HepG2 (cell line): ENCODE results near the gene VDR. TPM values are rescaled to one million over a fixed set of nuclear protein-coding genes. Genes with fewer than 3 reads are reported as not detected.

Experiments used
- ATAC-seq: fragments of 200-7000 bp; cut with Tn5 transposase; 3 replicates; pipeline ENCODE4 v1.9.1; 2020; ENCODE audit warnings: mild to moderate bottlenecking, moderate library complexity
- BruUV-seq: library from RNA; stranded (reverse); fragments of 400-500 nt; replicated peaks from 2 replicates; lab custom pipeline; 2021; lab: Mats Ljungman, UMichigan
- CTCF ChIA-PET: fragments of 300-600 bp; formaldehyde crosslinking; extraction: SDS; loops from one replicate; lab custom pipeline; 2021; ENCODE audit warnings: low total read pairs, inconsistent platforms, low intra/inter-chr PET ratio; lab: Yijun Ruan, JAX
- POLR2A ChIA-PET: fragments of 350-600 bp; sonication (Branson Sonifier 250); formaldehyde crosslinking; loops from one replicate; lab custom pipeline; 2020; ENCODE audit warnings: antibody characterized with exemption, inconsistent platforms; lab: Yijun Ruan, JAX
- DNase-seq: peaks from one replicate; pipeline ENCODE4 v3.0.0-alpha.2; 2015; ENCODE audit warnings: low spot score
- FAIRE-seq: peaks from 3 replicates; lab custom pipeline; 2011; peaks lifted over from hg19 to GRCh38; lab: Jason Lieb, UNC
- H2AFZ ChIP-seq: one replicate; pipeline ENCODE4 v1.6.1; 2011; ENCODE audit warnings: low read length, inconsistent platforms
- H3K27ac ChIP-seq: fragments of 300-600 bp; 3 replicates; pipeline ENCODE4 v1.8.0; 2011; ENCODE audit warnings: mixed run types, mild to moderate bottlenecking, mixed read lengths, low read length, inconsistent platforms; ENCODE audit not compliant: insufficient read depth; ENCODE audit errors: extremely low read length
- H3K27me3 ChIP-seq, 2 experiments: fragments of 200-600 bp in 1 of 2; 2 replicates in 1 of 2; 3 replicates in 1 of 2; pipeline versions ENCODE4 v1.6.0 to v1.8.0; 2011; ENCODE audit warnings: low read length in 2 of 2, mild to moderate bottlenecking in 2 of 2, moderate library complexity in 2 of 2, inconsistent platforms in 1 of 2; ENCODE audit not compliant: insufficient read depth in 2 of 2, control insufficient read depth in 1 of 2
- H3K36me3 ChIP-seq, 2 experiments: fragments of 200-600 bp in 1 of 2; replicated peaks in 1 of 2; 2 replicates in 1 of 2; 3 replicates in 1 of 2; pipeline versions ENCODE4 v1.5.1 to v1.8.0; 2011; ENCODE audit warnings: low read length in 2 of 2, inconsistent platforms in 1 of 2; ENCODE audit not compliant: insufficient read depth in 2 of 2, control insufficient read depth in 1 of 2
- H3K4me1 ChIP-seq: 2 replicates; pipeline ENCODE4 v1.5.1; 2012; ENCODE audit warnings: low read length, inconsistent platforms; ENCODE audit not compliant: insufficient read depth
- H3K4me2 ChIP-seq: 2 replicates; pipeline ENCODE4 v1.6.0; 2011; ENCODE audit warnings: low read depth, low read length, inconsistent platforms
- H3K4me3 ChIP-seq, 3 experiments: fragments of 200-600 bp in 1 of 3; sonication (generic), shearing (Covaris generic) in 1 of 3; replicated peaks in 1 of 3; 2 replicates each; pipeline ENCODE4 v1.5.1; 2011 to 2016; ENCODE audit warnings: low read length in 3 of 3, inconsistent platforms in 2 of 3, low read depth in 2 of 3, mild to moderate bottlenecking in 2 of 3, control low read depth in 1 of 3, mixed read lengths in 1 of 3; ENCODE audit not compliant: insufficient read depth in 1 of 3
- H3K79me2 ChIP-seq: one replicate; pipeline ENCODE4 v1.6.1; 2011; ENCODE audit warnings: low read length, inconsistent platforms; ENCODE audit not compliant: insufficient read depth
- H3K9ac ChIP-seq: 2 replicates; pipeline ENCODE4 v1.6.0; 2011; ENCODE audit warnings: mild to moderate bottlenecking, low read depth, low read length, inconsistent platforms; ENCODE audit not compliant: insufficient read depth
- H3K9me3 ChIP-seq: 2 replicates; pipeline ENCODE4 v1.5.1; 2012; ENCODE audit warnings: mild to moderate bottlenecking, low read length
- H4K20me1 ChIP-seq: 2 replicates; pipeline ENCODE4 v1.6.0; 2011; ENCODE audit warnings: inconsistent platforms, mild to moderate bottlenecking, low read length, moderate library complexity; ENCODE audit not compliant: insufficient read depth
- CCAR2 ChIP-seq: fragments of 200-400 bp; formaldehyde crosslinking; optimal IDR thresholded peaks from 2 replicates; pipeline ENCODE3; 2018; ENCODE audit warnings: low read depth, mild to moderate bottlenecking, low read length, moderate library complexity
- CHD2 ChIP-seq: IDR thresholded peaks from 2 replicates; pipeline ENCODE4 v1.6.1; 2011; ENCODE audit warnings: low read depth, low read length, improper control_type of control experiment
- GATAD2A ChIP-seq: IDR thresholded peaks from 2 replicates; pipeline ENCODE4 v1.6.1; 2016
- KDM3A ChIP-seq: IDR thresholded peaks from 2 replicates; pipeline ENCODE4 v1.6.1; 2018; ENCODE audit warnings: low read depth, missing compliant biosample characterization
- TBP ChIP-seq: sonication (generic); formaldehyde crosslinking; IDR thresholded peaks from 2 replicates; pipeline ENCODE4 v1.5.0; 2020; ENCODE audit warnings: missing genetic modification reagents
- in situ Hi-C: cut with HindIII; loops from 2 replicates; pipeline ENCODE4 v1.10.0; 2017; ENCODE audit warnings: low pct_unique_long_range_greater_than_20kb; ENCODE audit not compliant: extremely low pct_ligation_motif_present
- intact Hi-C: fragments of 100-400 bp; cut with micrococcal nuclease; formaldehyde crosslinking; loops from one replicate; pipeline ENCODE4 v1.10.0; 2022; ENCODE audit not compliant: unreplicated experiment
- polyA plus RNA-seq, 8 experiments: library from polyadenylated mRNA; depleted of rRNA in 3 of 8; stranded (reverse) in 7 of 8; unstranded in 1 of 8; fragments of >200 nt; fragmentation: Illumina TruSeq in 4 of 8; extraction: Trizol in 4 of 8; gene quantifications; 2 replicates each; pipeline versions ENCODE4 v1.2.1 to v1.2.3, GENCODE V29; 2011 to 2016; ENCODE audit warnings: low read depth in 4 of 8, missing spikeins in 1 of 8, mixed read lengths in 1 of 8; ENCODE audit not compliant: insufficient read depth in 1 of 8
- total RNA-seq, 5 experiments: library from RNA; depleted of rRNA; stranded (reverse); fragments of >200 nt; fragmentation: Illumina TruSeq; extraction: Trizol; gene quantifications; 2 replicates each; pipeline ENCODE4 v1.2.3, GENCODE V29; 2016; ENCODE audit warnings: low read depth in 1 of 5
- TF ChIP-seq, protein P1 (sequence below): sonication (generic); formaldehyde crosslinking; IDR thresholded peaks from 2 replicates; pipeline ENCODE4 v1.4.0; 2020; ENCODE audit warnings: missing genetic modification reagents

The VDR gene
- total and polyA plus RNA-seq, 2 of the 13 experiments (the other 11 are each of a cell fraction or from before 2014, with no cell fraction given), result 0.08 to 0.33 TPM

DNA sequence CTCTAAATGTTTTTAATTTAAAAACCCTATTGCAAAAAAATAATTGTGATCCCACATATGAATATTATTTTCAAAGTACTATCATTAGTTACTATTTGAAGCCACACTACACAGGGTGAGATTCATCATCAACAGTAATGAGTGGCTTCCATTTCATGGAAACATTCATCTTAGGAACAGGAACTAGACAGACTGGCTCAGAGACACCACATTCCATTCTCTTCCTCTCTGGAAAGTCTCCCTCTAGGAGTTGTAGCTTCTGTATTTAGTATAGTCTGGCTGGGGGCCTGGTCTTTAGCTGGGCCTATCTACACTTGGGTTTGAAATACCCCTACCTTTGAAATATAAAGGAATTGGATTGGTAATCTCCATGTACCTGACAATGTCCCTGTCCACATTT is 6.2 kb upstream of the VDR start:
- Histone ChIP-seq H3K79me2 (no peaks in the 10 kb centered on the region), H2AFZ (no peak overlapping the region), H3K9ac (no peak overlapping the region), H3K27ac (no peak overlapping the region), H3K4me2 (no peak overlapping the region), H3K27me3 (peaks cover 0 to 1% of the 10 kb centered on the region in 2 experiments; a peak in 1 of 5 replicates), H3K4me1 (peaks cover 57% of the 10 kb centered on the region), H3K9me3 (no peaks in the 10 kb centered on the region), H4K20me1 (no peaks in the 10 kb centered on the region)
- no peak for ATAC-seq
- CTCF ChIA-PET, result no interaction called here
- in situ Hi-C loops (no loop called here), intact Hi-C loops (loop anchor here (2.0 kb wide), 1 partner anchor 52 kb away; the partner anchor contains the start of gene TMEM106C)
- BruUV-seq, result no TSS peak
- POLR2A ChIA-PET, result no interaction called here
- FAIRE-seq, result no peak
- TF ChIP-seq, protein P1, sequence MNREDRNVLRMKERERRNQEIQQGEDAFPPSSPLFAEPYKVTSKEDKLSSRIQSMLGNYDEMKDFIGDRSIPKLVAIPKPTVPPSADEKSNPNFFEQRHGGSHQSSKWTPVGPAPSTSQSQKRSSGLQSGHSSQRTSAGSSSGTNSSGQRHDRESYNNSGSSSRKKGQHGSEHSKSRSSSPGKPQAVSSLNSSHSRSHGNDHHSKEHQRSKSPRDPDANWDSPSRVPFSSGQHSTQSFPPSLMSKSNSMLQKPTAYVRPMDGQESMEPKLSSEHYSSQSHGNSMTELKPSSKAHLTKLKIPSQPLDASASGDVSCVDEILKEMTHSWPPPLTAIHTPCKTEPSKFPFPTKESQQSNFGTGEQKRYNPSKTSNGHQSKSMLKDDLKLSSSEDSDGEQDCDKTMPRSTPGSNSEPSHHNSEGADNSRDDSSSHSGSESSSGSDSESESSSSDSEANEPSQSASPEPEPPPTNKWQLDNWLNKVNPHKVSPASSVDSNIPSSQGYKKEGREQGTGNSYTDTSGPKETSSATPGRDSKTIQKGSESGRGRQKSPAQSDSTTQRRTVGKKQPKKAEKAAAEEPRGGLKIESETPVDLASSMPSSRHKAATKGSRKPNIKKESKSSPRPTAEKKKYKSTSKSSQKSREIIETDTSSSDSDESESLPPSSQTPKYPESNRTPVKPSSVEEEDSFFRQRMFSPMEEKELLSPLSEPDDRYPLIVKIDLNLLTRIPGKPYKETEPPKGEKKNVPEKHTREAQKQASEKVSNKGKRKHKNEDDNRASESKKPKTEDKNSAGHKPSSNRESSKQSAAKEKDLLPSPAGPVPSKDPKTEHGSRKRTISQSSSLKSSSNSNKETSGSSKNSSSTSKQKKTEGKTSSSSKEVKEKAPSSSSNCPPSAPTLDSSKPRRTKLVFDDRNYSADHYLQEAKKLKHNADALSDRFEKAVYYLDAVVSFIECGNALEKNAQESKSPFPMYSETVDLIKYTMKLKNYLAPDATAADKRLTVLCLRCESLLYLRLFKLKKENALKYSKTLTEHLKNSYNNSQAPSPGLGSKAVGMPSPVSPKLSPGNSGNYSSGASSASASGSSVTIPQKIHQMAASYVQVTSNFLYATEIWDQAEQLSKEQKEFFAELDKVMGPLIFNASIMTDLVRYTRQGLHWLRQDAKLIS (CRISPR knock-in tag), result no peak
- TF ChIP-seq KDM3A (CRISPR knock-in tag) (no peak), TBP (no peak), CCAR2 (no peak), CHD2 (no peak), GATAD2A (CRISPR knock-in tag) (no peak)
- TF ChIP-seq, all 625 proteins: peak for 0
- Histone ChIP-seq H3K4me3 (no peak overlapping the region), H3K36me3 (no peaks in the 10 kb centered on the region)
- DNase-seq, result no peak
